Epithelial cell of prostate (primary cell): ENCODE measurements around the gene FECH.
"Not testable (repeated sequence)": the region's sequence is repeated elsewhere in the genome, so short reads cannot be mapped to it uniquely, and the experiment has no call there.

ENCODE experiments used
- DNase-seq: peaks from one replicate; pipeline ENCODE4 v3.0.0-alpha.2; 2011; ENCODE audit warnings: low read depth, low spot score
- H3K27ac ChIP-seq: fragments of 450-650 bp; 2 replicates; pipeline ENCODE4 v1.5.1; 2017; ENCODE audit warnings: mild to moderate bottlenecking

The FECH gene

DNA sequence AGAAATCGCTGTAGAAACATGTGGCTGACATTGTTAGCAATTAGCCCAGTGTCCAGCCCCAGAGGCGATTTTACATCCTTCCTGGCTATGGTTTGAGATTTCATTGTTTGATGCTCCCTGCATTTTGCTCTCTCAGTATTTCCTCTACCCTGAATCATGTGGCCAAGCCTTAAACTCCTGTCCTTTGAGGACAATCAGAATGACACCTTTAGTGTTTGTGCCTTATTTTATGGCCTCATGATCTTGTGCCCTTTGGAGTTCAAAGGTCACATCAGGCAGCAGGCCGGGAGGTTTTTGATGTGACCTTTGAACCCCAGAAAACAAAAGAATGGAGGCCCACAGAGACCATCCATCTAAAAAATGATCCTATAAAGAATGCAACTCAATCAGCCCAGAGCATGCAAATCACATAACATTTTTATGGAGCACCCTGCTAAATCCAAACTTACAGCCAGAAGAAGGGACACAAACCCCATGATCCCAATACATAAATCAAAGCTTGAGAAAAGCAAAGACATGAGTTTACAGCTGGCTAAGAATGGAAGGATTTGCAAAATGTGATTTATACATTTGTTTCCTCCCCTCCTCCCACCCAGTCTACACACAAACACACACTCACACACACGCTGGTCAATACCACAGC is 52.5 kb downstream of the FECH start:
- H3K27ac ChIP-seq, result no peak overlapping the region
- DNase-seq, result no peak

DNA sequence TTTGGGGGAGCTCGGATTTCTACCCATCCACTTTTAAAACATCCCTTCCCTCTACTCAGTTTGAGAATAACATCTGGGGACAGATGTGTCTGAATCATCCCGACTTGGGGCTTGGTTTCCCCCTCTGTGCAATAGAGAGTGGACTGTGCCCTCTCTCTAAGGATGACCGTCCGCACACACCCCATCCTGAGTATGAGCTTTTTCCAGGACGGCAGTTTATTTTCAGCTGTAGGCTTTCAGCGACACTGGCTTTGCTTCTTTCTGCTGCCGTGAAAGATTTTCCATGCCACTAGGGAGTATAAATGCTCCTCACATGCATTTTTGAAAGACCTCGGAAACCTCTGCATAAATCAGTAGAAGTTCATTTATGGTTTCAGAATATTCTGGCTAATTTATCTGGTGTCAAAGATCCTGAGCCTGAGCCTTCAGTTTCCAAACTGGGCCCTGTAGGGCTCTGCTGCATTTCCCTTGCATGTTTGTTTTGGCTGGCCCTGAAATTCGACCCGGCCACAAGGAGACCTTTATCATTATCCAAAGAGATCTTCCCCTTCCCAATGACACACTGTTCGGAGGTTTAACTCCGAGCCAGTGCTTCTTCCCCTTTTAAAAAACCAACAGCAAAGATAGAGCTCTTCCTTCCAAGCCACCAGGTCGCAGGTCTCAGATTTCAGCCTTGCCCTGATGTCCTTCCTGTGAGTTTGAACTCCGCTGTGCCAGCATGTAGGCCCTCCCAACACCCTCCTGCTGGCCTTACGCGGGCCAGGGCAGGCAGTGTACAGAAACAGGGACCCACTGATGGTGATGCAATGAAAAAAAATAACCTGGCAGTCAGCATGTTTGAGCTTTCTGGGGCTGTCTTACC is 53.3 kb downstream of the FECH start:
- H3K27ac ChIP-seq, result no peak overlapping the region
- no peak for DNase-seq

DNA sequence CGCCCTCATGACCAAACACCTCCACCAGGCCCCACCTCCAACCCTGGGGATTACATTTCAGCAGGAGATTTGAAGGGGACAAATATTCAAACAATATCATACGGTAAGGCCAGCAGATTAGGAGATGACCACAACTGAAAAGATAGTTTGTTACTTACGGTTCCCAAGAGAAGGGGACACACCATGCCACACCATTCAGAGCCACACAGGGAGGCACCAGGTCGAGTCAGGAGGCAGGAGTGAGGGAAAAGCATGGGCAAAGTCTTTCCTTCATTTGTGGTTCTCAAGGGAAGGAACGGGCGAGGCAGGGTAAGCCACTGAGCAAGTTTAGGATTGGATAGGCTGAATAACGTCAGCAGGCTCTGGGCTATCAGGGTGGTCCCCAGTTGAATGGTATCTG is 57.4 kb downstream of the FECH start:
- H3K27ac ChIP-seq, result no peak overlapping the region
- no peak for DNase-seq

DNA sequence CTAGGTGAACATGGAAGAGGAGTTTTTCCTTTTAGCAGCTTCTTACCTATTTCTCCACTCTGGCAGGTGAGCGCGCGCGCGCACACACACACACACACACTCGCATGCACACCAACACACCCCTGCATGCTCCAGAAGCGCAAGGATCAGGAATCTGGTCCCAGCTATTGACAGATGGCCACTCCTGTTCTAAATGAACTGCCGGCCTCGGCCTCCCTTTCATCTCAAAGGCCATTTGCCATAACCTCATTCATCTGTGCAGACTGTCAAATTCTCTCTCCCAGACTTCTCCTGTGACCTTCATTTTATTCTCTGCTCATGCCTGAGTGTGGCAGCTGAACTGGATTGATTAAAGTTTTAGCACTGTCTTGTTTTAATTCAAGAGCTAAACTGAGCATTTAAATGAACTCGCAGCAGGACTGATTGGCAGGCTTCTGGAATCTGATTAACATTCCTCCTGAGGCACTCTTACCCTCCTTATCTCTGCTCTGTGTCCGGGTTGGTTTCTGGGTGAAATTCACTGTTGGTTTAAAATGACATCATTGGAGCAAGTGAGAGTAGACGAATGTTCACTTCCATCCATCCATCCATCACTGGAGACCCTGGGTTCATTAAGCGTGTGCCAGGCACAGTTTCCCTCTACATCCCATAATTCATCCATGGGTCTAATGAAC is 58.8 kb downstream of the FECH start:
- DNase-seq, result no peak
- no peak overlapping the region for H3K27ac ChIP-seq

DNA sequence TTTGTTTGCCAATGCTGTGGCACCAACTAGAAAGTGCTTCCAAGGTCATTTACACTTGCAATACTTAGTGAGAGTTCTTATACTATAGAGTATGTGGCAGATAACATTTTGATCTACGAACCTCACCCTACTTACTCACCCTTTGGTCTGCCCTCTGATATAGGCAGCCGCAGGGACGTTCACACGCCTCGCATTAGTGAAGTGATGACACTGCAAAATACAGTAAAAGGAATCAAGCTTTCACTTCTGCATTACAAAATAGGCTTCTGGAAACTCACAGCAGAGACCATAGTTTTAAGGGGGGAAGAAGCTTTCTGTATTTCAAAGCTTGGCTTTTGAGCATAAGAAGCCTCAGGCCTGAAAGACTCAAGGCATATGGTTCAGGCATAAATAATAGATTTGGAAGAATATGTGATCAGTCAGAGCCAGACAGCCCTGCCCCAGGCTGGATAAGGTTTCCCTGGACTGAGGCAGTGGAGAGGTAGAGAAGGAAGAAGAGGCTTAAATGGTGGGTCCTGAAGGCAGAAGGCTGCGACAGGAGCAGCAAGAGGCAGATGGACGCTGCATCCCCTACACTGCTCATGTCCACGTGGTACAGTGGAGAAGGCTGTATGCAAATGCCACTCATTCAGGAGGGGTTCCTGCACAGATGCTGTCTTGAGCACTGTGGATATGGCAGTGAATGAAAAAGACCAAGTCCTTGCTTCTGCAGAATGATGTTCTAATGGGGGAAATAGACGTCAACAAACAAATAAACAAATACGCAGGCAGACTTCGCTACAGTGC is 63.1 kb downstream of the FECH start:
- no peak for DNase-seq
- no peak overlapping the region for H3K27ac ChIP-seq

DNA sequence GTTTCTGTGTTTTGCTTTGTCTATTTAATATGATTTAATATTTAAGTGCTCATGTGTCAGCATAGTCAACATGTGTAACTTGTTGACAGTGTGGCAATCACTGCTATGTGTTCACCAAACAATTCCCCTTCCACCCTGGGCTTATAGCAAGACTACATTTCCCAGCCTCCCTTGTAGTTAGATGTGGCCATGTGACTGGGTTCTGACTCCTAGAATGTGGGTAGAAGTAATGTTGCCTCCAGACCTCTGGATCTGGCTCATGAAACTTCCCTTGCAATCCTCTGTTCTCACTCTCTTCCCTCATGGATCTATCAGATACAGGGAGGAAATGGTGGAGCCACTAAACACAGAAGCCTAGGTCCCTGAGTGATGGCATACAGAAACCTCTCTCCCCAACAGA is 64.2 kb downstream of the FECH start:
- DNase-seq, H3K27ac ChIP-seq: not testable (repeated sequence)

DNA sequence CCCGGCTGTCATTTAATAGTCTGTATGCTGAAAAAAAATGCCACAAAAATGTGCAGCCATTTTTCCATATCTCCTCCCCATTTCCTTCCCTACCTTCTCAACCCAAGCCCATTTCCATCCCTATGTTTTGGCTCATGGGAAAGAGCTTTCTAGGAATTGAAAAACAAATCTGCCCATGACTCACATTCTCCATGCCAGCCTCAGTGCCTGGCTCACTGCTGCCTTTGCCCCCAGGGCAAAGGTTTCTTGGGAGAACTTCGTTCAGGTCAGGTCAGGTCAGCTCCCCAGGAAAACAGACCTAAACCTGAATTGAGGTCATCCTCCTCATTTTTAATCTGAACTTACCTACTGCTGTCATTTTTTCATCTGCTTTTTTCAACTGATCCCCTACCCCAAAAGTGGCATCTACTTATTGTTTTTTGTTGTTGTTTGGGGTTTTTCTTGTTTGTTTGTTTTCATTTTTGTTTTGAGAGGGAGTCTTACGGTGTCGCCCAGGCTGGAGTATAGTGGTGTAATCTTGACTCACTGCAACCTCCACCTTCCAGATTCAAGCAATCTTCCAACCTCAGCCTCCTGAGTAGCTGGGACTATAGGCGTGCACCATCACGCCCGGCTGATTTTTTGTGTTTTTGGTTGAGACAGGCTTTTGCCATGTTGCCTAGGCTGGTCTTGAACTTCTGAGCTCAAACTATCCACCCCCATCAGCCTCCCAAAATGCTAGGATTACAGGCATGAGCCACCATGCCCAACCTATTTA is 66.7 kb downstream of the FECH start:
- DNase-seq, result no peak
- no peak overlapping the region for H3K27ac ChIP-seq

DNA sequence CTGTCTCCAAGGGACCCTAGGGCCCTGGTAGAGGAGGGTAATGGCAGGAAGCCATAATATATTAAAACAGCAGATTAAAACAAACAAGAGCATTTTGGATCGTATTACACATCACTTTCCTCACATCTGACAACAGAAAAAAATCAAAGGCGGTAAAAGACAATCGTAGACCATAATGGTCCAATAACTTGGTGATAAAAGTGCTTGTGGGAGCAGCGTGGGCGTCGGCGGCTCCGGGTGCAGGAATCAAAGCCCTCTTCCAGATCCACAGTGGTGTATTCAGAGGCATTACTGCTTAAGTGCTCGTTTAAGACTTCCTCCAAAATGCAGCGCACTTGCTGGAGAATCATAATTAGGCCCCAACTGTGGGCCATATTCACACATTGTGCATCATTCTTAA is 68.0 kb downstream of the FECH start:
- H3K27ac ChIP-seq, result no peak overlapping the region
- DNase-seq, result no peak

DNA sequence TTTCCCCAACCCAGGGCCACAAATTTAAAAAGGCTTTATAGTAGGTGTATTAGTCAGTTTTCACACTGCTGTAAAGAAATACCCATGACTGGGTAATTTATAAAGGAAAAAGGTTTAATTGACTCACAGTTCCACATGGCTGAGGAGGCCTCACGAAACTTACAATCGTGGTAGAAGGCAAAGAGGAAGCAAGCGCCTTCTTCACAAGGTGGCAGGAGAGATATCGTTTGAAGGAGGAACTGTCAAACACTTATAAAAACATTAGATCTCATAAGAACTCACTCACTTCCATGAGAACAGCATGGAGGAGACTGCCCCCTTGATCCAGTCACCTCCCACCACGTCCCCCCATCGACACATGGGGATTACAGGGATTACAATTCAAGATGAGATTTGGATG is 70.4 kb downstream of the FECH start:
- no peak overlapping the region for H3K27ac ChIP-seq
- no peak for DNase-seq

DNA sequence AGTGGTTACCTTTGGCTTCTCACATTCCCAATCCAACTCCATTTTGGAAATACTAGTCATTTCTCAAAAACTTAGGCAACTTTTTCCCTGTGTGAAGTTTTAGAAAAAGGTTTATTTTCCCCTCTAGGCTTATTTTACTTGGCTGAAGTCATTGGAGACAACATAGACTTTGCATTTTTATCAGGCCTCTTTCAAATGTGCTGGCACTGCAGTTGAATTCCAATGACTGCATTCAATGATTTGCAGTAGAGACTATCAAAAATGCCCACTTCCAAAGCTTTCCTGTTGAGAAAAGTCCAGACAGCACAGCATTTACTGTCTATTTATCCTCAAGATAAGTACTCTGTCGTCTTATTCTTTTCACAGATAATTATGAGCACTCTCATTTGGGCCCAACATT is 81.3 kb downstream of the FECH start:
- DNase-seq, result no peak
- no peak overlapping the region for H3K27ac ChIP-seq

DNA sequence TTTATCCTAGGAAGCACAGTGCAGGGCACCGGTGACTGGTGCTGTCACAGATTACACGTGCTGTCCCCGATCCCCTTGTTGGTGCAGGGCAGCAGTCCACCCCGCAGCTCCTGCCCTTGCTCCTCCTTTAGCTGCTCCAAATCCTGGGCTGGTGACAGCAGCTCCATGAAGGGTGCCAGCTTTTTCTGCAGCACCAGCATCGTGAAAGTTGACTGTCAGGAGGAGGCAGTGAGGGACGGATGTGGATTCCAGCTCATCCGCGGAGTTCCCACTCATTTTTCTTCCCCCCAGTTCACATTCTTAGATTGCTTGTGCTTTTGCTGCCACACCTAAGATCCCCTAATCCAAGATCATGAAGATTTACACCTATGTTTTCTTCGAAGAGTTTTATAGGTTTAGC is 83.9 kb downstream of the FECH start:
- DNase-seq, result no peak
- H3K27ac ChIP-seq, result no peak overlapping the region

DNA sequence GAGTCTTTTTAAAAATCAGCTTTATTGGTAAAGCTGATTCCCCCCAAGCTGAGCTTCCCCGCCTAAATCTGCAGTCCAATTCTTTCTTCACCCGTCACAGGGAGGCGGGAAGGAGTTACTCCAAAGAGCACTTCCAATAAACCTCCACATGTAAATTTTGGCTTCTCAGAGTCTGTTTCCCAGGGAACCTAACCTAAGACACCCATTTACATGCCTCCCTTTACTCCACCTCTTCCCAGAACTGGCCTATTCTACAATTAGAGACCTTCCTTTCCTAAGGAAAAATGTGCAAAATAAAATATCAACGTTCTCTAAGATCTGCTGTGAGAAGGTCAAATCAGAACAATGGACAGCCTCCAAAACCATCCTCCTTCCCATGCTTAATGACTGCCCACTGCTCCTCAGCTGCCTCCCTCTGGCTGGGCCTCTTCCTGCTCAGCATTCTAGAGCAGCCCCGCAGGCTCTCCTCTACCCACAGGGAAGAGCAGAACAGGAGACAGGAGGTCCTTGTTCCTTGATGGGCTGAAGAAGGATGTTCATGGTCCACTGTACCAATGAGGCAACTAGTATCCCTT is 87.7 kb downstream of the FECH start:
- no peak overlapping the region for H3K27ac ChIP-seq
- DNase-seq, result no peak
